ENCODE results near the gene CBX5.

GRCh38 chr12:54246011-54246641 is 33.8 kb downstream of the CBX5 start:
- TF ChIP-seq CTCF (IDR thresholded peaks at IDR 0.05 in 8 of 11, conservative IDR thresholded peaks at IDR 0.05 in 3 of 11), result no peak
- no peak for TF ChIP-seq POLR2AphosphoS5 (IDR thresholded peaks at IDR 0.05)

Measured in spleen (tissue), 7 donors.